ENCODE measurements around the gene SWT1.

The SWT1 gene

GRCh38 chr1:185156854-185157598 lies at the start of gene SWT1, which contains the start of gene TRMT1L:
Gene SWT1, plus strand, starts transcription at chr1:185157167. Its CDS starts 3,675 bp downstream, at chr1:185160842.
Gene TRMT1L, minus strand, starts transcription at chr1:185156953. Its CDS starts 241 bp downstream, at chr1:185156712.
- peak; percentile 91 for DNase-seq (ENCODE audit: low read depth)

GRCh38 chr1:185108321-185108720 lies 48.6 kb upstream of the SWT1 start:
- no peak for DNase-seq (ENCODE audit: low read depth)

- no peak for DNase-seq (ENCODE audit: low read depth)
Measured at GRCh38 chr1:185110145-185110544, 46.8 kb upstream of the SWT1 start.

- DNase-seq (ENCODE audit: low read depth), result no peak
Measured at GRCh38 chr1:185111873-185112272, 45.1 kb upstream of the SWT1 start.

DNA sequence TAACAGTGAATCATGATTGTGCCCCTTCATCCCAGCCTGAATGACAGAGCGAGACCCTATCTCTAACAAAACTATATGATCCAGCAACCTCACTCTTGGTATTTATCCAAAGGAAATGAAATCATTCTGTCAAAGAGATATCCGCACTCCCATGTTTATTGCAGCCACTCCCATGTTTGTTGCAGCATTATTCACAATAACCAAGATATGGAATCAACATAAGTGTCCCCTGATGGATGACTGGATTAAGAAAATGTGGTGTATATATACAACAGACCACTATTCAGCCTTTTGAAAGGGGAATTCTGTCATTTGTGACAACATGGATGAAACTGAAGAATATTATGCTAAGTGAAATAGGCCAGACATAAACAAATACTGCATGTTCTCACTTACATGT lies 44.6 kb upstream of the SWT1 start:
- DNase-seq (ENCODE audit: low read depth), result no peak

DNA sequence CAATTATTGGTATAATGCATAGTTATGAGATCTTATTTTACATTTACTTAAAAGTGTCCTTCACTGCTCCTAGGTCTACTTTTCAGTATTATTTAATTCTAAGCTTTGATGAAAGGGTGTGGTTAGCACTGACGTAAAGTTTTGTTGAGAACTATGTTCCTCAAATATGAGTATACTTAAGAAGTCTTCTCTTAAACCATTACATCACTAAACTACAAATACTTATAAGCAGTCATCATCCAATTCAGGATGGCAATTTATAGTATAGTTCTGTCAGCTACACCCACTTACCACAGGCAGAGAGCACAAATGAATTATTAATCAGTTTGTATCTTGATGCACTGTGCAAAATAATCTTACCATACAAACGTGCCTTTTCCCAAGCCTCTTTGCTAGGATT lies 27.3 kb upstream of the SWT1 start:
- DNase-seq (ENCODE audit: low read depth), result no peak

DNA sequence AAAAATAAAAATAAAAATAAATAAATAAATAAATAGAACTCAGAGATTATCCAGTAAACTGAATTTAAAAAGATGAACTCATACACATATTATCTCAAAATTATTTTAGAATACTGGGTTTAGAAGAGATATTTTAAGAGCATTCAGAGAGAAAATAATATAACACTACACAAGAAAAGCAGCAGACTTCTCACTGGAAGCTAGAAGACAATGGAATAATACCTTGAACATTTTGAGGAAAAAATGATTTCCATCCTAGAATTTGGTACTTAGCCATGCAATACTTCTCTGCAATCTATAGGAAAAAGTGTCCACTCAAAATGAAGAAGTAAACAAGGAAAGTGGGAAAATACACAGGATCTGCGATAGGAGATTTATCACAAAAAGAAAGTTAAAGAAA lies 24.4 kb upstream of the SWT1 start:
- no peak for DNase-seq (ENCODE audit: low read depth)

- no peak for DNase-seq (ENCODE audit: low read depth)
Measured at GRCh38 chr1:185137896-185138545, 18.9 kb upstream of the SWT1 start.

- no peak for DNase-seq (ENCODE audit: low read depth)
Measured at GRCh38 chr1:185139246-185139645, 17.7 kb upstream of the SWT1 start.

DNA sequence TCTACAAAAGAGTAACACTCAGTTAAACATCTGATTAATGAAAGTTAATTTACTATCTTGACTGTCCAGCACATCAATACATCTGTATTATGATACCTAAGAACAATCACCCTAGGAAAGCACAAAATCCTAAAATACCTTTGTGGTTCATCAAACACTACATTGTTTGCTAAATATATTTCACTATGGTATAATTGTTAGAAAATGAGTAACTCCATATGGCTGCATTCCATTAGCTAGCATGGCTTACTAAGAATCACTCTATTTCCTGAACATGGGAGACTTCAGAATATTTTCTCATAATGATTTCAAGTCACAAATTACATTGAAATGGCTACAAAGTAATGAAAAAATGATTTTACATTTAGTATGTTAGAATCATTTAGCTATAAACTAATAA lies 12.7 kb upstream of the SWT1 start:
- DNase-seq (ENCODE audit: low read depth), result no peak

GRCh38 chr1:185151215-185151614 lies 5.8 kb upstream of the SWT1 start:
- no peak for DNase-seq (ENCODE audit: low read depth)

DNA sequence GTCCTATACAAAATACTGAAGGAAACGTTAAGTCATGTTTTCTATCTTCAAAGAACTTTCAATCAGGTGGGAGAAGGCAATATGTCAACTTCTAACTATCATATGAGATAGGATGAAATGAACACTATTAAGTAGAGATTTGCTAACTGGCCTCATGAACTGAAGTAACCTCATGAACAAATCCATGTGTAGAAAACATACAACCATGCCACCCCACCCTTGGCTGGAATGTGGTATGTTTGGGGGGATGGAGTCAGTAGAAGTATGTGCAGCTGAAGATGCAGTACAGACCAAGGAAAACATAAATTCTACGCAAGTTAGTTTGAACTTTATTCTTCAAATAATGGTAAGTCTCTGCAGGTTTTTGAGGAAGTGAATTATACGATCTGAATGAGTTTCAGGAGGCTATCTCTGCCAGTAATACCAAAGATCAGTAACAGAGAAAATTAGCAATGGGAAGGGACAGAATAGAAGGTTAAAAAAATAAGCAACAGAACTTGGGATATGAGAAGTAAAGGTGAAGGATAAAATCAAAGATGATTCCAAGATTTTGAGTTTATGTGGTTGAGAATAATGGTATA lies 4.7 kb upstream of the SWT1 start:
- DNase-seq (ENCODE audit: low read depth), result no peak

- DNase-seq (ENCODE audit: low read depth), result no peak
Measured at GRCh38 chr1:185154912-185155513, 2.0 kb upstream of the SWT1 start.

DNA sequence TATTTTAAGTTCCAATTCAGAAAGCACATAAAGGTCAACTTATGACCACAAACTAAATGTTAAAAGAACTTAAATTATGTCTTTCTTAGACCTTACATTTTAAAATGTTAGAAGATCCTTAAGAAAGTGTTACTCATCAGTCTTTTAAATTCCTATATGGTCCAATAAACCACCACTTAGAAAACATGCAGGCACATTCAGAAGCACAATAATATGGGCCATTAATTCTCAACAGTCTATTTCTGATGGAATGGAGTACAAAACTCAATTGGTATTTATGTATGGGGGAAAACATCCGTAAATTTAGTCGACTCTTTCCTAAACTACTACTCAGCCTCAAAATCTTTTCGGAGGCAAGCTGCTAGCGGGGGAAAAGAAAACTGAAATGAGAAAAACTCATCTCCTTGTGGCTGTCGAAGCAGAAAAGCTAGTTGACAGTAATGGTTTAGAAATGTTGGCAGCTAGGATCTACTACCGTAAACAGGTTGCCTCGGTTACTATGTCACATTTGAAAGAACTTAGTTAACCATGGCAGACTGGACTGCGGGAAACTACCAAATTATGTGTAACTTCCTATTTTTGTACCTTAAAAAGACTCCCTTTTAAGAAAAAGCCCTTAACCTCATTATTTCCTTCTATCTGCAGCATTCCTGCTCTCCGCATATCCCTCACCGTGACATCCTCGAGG lies 1.2 kb upstream of the SWT1 start:
- DNase-seq (ENCODE audit: low read depth), result no peak

GRCh38 chr1:185156288-185156853 lies 596 bp upstream of the SWT1 start:
- DNase-seq (ENCODE audit: low read depth), result peak; percentile 11

DNA sequence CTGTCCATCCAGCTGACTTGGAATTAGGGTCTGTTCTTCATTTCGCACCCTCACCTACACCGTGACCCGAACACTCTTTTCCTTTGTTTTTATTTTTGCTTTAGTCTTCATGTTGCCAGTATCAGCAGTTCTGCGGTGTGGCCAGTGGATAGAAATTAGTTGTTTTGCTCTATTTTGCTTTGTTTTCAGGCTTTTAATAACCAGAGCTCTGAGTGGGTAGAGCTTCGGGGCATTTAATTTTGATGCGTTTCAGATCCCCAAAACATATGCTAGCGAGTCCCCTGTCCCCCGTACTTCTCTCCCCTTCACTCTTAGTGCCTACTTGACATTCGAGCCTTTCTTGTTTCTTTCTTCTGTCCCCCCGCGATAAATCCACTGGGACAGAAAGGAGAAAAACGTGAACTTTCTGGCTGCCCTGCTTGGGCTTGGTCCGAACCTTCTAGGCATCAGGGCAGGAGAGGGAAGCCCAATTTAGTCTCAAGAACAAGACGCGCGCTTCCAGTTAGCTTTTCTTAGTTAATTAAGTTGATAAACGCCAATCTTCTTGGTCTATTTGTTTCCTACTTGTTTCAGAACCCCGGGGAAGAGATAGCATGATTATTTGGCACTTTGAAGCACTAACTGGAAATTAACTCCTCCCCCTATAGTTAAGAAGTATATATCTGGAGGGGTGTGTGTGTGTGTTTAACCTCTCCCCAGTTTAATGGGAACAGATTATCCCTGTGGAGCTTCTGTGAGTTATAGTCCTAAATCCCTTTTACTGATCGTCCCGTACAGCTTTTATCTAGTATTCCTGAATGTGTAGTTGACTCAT lies 839 bp downstream of the SWT1 start:
- DNase-seq (ENCODE audit: low read depth), result no peak

DNA sequence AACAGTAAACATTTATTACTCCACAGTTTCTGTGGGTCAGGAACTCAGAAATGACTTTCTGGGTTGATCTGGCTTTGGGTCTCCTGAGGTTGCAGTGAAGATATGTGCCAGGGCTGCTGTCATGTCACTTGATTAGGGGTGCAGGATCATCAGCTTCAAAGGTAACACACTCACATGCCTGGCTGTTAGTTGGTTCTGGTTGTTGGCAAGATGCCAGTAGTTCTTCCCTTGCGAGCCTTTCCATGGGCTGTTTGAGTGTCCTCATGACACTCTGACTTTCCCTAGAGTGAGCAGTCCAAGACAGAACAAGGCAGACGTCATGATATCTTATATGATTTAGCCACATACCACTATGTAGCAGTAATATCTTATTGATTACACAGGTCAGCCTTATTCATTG lies 1.8 kb downstream of the SWT1 start:
- DNase-seq (ENCODE audit: low read depth), result no peak

DNA sequence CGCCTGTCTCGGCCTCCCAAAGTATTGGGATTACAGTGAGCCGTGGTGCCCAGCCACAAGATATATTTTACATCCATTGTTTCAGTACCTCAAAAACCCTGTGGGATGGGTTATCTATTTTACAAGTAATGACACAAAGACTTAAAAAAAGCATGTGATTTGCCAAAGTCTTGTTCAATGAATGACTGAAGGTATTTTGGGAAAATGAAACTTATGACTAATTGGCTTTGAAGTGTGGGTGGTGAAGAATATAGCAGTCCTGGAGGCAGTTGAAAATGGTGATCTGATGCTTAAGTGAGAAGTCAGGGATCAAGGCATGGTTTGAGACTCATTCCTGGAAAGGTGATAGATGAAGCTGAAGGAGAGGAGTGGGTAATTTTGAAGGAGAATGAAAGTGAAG lies 3.0 kb downstream of the SWT1 start:
- DNase-seq (ENCODE audit: low read depth), result no peak

DNA sequence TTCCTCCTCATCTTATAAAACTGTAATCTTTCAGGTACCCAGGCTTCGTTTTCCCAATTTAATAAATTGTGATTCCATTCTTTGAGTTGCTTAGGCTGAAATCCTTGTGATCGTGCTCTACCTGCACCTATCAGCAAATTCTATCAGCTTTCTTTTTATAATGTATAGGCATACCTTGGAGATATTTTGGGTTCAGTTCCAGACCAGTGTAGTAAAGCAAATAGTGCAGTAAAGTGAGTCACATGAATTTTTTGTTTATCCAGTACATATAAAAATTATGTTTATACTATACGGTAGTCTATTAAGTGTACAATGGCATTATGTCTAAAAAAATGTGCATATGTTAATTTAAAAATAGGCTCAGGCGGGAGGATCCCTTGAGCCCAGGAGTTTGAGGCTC lies 5.5 kb downstream of the SWT1 start:
- DNase-seq (ENCODE audit: low read depth), result no peak

DNA sequence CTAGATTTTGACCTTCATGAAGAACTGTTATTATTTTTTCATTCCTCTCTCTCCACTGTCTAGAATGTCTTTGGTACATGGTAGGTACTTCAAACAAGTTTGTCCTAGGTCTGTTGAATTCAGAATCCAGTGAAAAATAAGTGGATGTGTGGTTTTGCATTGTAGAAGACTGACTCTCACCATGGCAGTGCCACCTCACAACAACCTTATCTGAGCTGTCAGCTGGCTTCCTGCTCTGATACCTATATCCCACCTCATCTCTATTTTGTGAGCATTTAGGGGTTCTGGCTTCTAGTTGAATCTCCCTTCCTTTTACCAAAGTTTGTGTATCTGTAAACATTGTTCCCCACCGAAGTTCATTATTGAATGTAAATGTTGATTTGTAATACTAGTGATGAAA lies 9.1 kb downstream of the SWT1 start:
- DNase-seq (ENCODE audit: low read depth), result no peak

DNA sequence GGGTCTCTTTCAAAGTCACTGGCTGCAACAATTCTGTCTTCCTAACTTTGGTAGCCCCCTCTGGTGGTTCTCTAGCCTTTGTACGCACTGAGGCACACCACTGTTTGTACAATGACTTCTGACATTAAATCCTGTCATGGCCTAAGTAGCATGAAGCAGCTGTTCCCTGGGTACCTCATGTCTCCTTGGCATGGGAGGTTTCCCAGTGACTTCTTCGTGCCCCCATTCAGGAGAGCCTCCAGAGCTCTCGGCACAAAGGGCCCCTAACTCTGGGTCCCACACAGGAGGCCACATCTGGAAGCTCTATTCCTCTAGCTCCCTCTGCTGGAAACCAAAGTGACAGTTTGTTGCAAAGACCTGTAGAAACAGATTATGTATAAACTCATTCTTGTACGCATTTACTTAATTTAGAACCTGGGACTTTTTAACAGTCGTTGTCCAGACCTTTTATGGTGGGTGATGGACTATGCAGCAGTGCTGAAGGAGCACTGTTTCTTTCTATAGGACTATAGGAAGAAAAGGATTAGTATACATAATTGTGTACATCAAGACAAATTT lies 13.4 kb downstream of the SWT1 start:
- DNase-seq (ENCODE audit: low read depth), result no peak

All from stimulated activated CD8-positive, alpha-beta memory T cell treated with anti-CD3 and anti-CD28 coated beads, Interleukin-15, amount 100 ng/mL, for 24 hours (primary cell).